Endothelial cell of umbilical vein (primary cell): ENCODE results near the gene ERICH6B. TPM values are rescaled to one million over a fixed set of nuclear protein-coding genes. Genes with fewer than 3 reads are reported as not detected.

Experiments used
- BruUV-seq: library from RNA; stranded (reverse); fragments of 400-500 nt; replicated peaks from 2 replicates; lab custom pipeline; 2021; lab: Mats Ljungman, UMichigan
- CTCF ChIA-PET: fragments of 300-600, 350-600 bp; sonication (Branson Sonifier 250); formaldehyde crosslinking; loops from one replicate; lab custom pipeline; 2021; ENCODE audit warnings: antibody characterized with exemption, inconsistent platforms; lab: Charles Lee
- POLR2A ChIA-PET: fragments of 300-600, 350-600 bp; sonication (Branson Sonifier 250); formaldehyde crosslinking; loops from one replicate; lab custom pipeline; 2021; ENCODE audit warnings: antibody characterized with exemption, inconsistent platforms; lab: Charles Lee
- DNase-seq: peaks from one replicate; pipeline ENCODE4 v3.0.0-alpha.2; 2011; ENCODE audit warnings: low read depth, low spot score
- FAIRE-seq: peaks from 2 replicates; lab custom pipeline; 2011; peaks lifted over from hg19 to GRCh38; lab: Jason Lieb, UNC
- H2AFZ ChIP-seq: 2 replicates; pipeline ENCODE4 v1.6.0; 2012; ENCODE audit warnings: low read depth, low read length, control low read depth, inconsistent platforms
- H3K27ac ChIP-seq: 2 replicates; pipeline ENCODE4 v1.5.1; 2011; ENCODE audit warnings: low read depth, mild to moderate bottlenecking, control low read depth, low read length, moderate library complexity; ENCODE audit not compliant: insufficient read depth
- H3K27me3 ChIP-seq, 2 experiments: 2 replicates each; pipeline versions ENCODE4 v1.6.0 to v1.6.1; 2011; ENCODE audit warnings: low read length in 2 of 2, mixed read lengths in 1 of 2; ENCODE audit not compliant: control insufficient read depth in 2 of 2, insufficient read depth in 2 of 2
- H3K36me3 ChIP-seq, 2 experiments: 2 replicates in 1 of 2; 3 replicates in 1 of 2; pipeline ENCODE4 v1.5.1; 2011; ENCODE audit warnings: low read length in 2 of 2, mild to moderate bottlenecking in 1 of 2, moderate library complexity in 1 of 2; ENCODE audit not compliant: control insufficient read depth in 2 of 2, insufficient read depth in 2 of 2; ENCODE audit errors: extremely low read depth in 1 of 2
- H3K4me1 ChIP-seq: 3 replicates; pipeline ENCODE4 v1.5.1; 2011; ENCODE audit warnings: mild to moderate bottlenecking, low read length; ENCODE audit not compliant: control insufficient read depth, insufficient read depth; ENCODE audit errors: extremely low read depth
- H3K4me2 ChIP-seq: 2 replicates; pipeline ENCODE4 v1.6.1; 2011; ENCODE audit warnings: low read length, control low read depth, mixed read lengths; ENCODE audit not compliant: insufficient read depth
- H3K4me3 ChIP-seq, 3 experiments: fragments of 200-600 bp in 1 of 3; sonication (generic), shearing (Covaris generic) in 1 of 3; replicated peaks in 1 of 3; 2 replicates each; pipeline ENCODE4 v1.5.1; 2011 to 2016; ENCODE audit warnings: control low read depth in 3 of 3, low read length in 3 of 3, mild to moderate bottlenecking in 2 of 3, inconsistent platforms in 1 of 3, low read depth in 1 of 3, moderate library complexity in 1 of 3; ENCODE audit not compliant: insufficient read depth in 1 of 3
- H3K79me2 ChIP-seq: 2 replicates; pipeline ENCODE4 v1.6.0; 2012; ENCODE audit warnings: low read length, inconsistent platforms; ENCODE audit not compliant: control insufficient read depth, insufficient read depth
- H3K9ac ChIP-seq: replicated peaks from 2 replicates; pipeline ENCODE3; 2011; ENCODE audit warnings: low read length, control low read depth; ENCODE audit not compliant: insufficient read depth; ENCODE audit errors: extremely low read depth
- H3K9me1 ChIP-seq: replicated peaks from 3 replicates; pipeline ENCODE4 v1.6.0; 2011; ENCODE audit warnings: mild to moderate bottlenecking, low read length; ENCODE audit not compliant: control insufficient read depth, insufficient read depth; ENCODE audit errors: extremely low read depth
- H3K9me3 ChIP-seq: replicated peaks from 2 replicates; pipeline ENCODE4 v1.5.1; 2012; ENCODE audit warnings: low read length, inconsistent platforms; ENCODE audit not compliant: control insufficient read depth, insufficient read depth
- H4K20me1 ChIP-seq: replicated peaks from 2 replicates; pipeline ENCODE3; 2011; ENCODE audit warnings: mild to moderate bottlenecking, low read length; ENCODE audit not compliant: control insufficient read depth, insufficient read depth; ENCODE audit errors: extremely low read depth
- CTCF ChIP-seq, 2 donors: IDR thresholded peaks; 1 replicate in 1 of 2; 2 replicates in 1 of 2; pipeline ENCODE4 v1.5.1; 2011; ENCODE audit warnings: low read length in 2 of 2, mild to moderate bottlenecking in 2 of 2, moderate library complexity in 2 of 2, control low read depth in 1 of 2, inconsistent platforms in 1 of 2, low read depth in 1 of 2; ENCODE audit not compliant: insufficient read depth in 1 of 2; ENCODE audit errors: extremely low read depth in 1 of 2
- EZH2 ChIP-seq: IDR thresholded peaks from 2 replicates; pipeline ENCODE4 v1.6.1; 2012; ENCODE audit warnings: borderline replicate concordance, low read depth, mild to moderate bottlenecking, moderate library complexity, low read length, inconsistent platforms; ENCODE audit not compliant: severe bottlenecking
- FOS ChIP-seq: IDR thresholded peaks from 2 replicates; pipeline ENCODE4 v1.6.1; 2011; ENCODE audit warnings: mild to moderate bottlenecking, low read length, moderate library complexity, borderline replicate concordance; ENCODE audit not compliant: insufficient read depth
- GATA2 ChIP-seq: IDR thresholded peaks from 2 replicates; pipeline ENCODE4 v1.7.0; 2011; ENCODE audit warnings: low read depth, mild to moderate bottlenecking, moderate library complexity, mixed read lengths, low read length; ENCODE audit not compliant: insufficient read length, insufficient read depth
- JUN ChIP-seq: IDR thresholded peaks from 2 replicates; pipeline ENCODE4 v1.6.1; 2011; ENCODE audit warnings: borderline replicate concordance, low read depth; ENCODE audit not compliant: insufficient read length, insufficient read depth
- MAX ChIP-seq: IDR thresholded peaks from 2 replicates; pipeline ENCODE4 v1.6.1; 2011; ENCODE audit not compliant: insufficient read depth, insufficient read length
- MYC ChIP-seq: IDR thresholded peaks from one replicate; pipeline ENCODE4 v1.6.1; 2011; ENCODE audit warnings: mild to moderate bottlenecking, low read depth, low read length
- POLR2A ChIP-seq: IDR thresholded peaks from 2 replicates; pipeline ENCODE4 v1.6.1; 2012; ENCODE audit warnings: low read depth, mild to moderate bottlenecking, control low read depth, low read length
- POLR2AphosphoS5 ChIP-seq: IDR thresholded peaks from 2 replicates; pipeline ENCODE4 v1.6.1; 2012; ENCODE audit warnings: low read depth, mild to moderate bottlenecking, control low read depth, low read length, moderate library complexity; ENCODE audit not compliant: insufficient read depth
- dilution Hi-C: fragments of 300-500 bp; cut with MboI; formaldehyde crosslinking; loops from one replicate; pipeline ENCODE4 v1.15.0; 2019; ENCODE audit warnings: low sequenced_read_pairs; ENCODE audit not compliant: extremely low pct_ligation_motif_present
- intact Hi-C: fragments of 100-400 bp; cut with micrococcal nuclease; formaldehyde crosslinking; loops from one replicate; pipeline ENCODE4 v1.10.0; 2022
- polyA plus RNA-seq, 4 experiments: library from polyadenylated mRNA; depleted of rRNA in 3 of 4; stranded (reverse) in 3 of 4; unstranded in 1 of 4; fragments of >200 nt; gene quantifications; 2 replicates each; pipeline versions ENCODE4 v1.2.1 to v1.2.3, GENCODE V29; 2011 to 2012; ENCODE audit warnings: missing spikeins in 1 of 4
- total RNA-seq: library from RNA; stranded (reverse); gene quantifications from 2 replicates; pipeline ENCODE4 v1.2.3, GENCODE V29; 2021

ERICH6B gene
- total and polyA plus RNA-seq, 2 donors (not counting 3 experiments of a cell fraction or from before 2014, with no cell fraction given): not detected

GRCh38 chr13:45503658-45504057, 111.9 kb downstream of the ERICH6B start:
- Histone ChIP-seq H3K27ac (no peak overlapping the region), H3K9ac (no peak overlapping the region), H2AFZ (no peak overlapping the region), H3K79me2 (peaks cover 12% of the 10 kb centered on the region), H3K36me3 (peaks cover 16 to 20% of the 10 kb centered on the region in 2 experiments), H3K4me3 (no peak overlapping the region), H4K20me1 (no peaks in the 10 kb centered on the region), H3K9me1 (no peaks in the 10 kb centered on the region), H3K27me3 (no peaks in the 10 kb centered on the region), H3K4me2 (no peak overlapping the region), H3K9me3 (no peaks in the 10 kb centered on the region), H3K4me1 (peaks cover 22% of the 10 kb centered on the region)
- intact Hi-C loops: no loop called here
- TF ChIP-seq MYC: no peak
- TF ChIP-seq POLR2A: no peak
- no peak for TF ChIP-seq MAX
- no peak for TF ChIP-seq EZH2
- no peak for TF ChIP-seq FOS
- TF ChIP-seq GATA2: no peak
- TF ChIP-seq CTCF (IDR thresholded peaks at IDR 0.05; ENCODE audit: extremely low read depth in 1 of 2, insufficient read depth in 1 of 2, low read depth in 1 of 2, low read length in 2 of 2): no peak
- no peak for TF ChIP-seq POLR2AphosphoS5
- no peak for TF ChIP-seq JUN
- FAIRE-seq (no peak), DNase-seq (no peak)
- POLR2A ChIA-PET: no interaction called here
- CTCF ChIA-PET: no interaction called here
- BruUV-seq: no TSS peak
- dilution Hi-C loops: no loop called here
